Ovary (tissue), 9 donors: Measurements from ENCODE around the gene FOXP1. TPM values are rescaled to one million over a fixed set of nuclear protein-coding genes. Genes with fewer than 3 reads are reported as not detected.
A peak's percentile ranks its signal among the peaks of the same experiment; 100 is the strongest.

Experiments used
- DNase-seq, 5 donors: peaks; one replicate each; pipeline ENCODE4 v3.0.0-alpha.2; 2019 to 2020
- H3K27ac ChIP-seq, 2 donors: fragments of 200-600 bp; one replicate each; pipeline versions ENCODE4 v1.5.1 to v1.8.0; 2019 to 2022
- H3K27me3 ChIP-seq: fragments of 200-600 bp; one replicate; pipeline ENCODE4 v1.8.0; 2022
- H3K36me3 ChIP-seq: fragments of 200-600 bp; sonication (generic); one replicate; pipeline ENCODE4 v1.5.1; 2019
- H3K4me1 ChIP-seq: one replicate; pipeline ENCODE4 v1.8.1; 2013; ENCODE audit warnings: mild to moderate bottlenecking, moderate library complexity; ENCODE audit not compliant: insufficient read depth
- H3K4me3 ChIP-seq: fragments of 200-600 bp; sonication (generic); one replicate; pipeline ENCODE4 v1.5.1; 2017
- H3K9me3 ChIP-seq, 2 donors: fragments of 200-600 bp in 1 of 2; sonication (generic) in 1 of 2; one replicate each; pipeline versions ENCODE4 v1.5.1 to v1.8.1; 2013 to 2019; ENCODE audit warnings: mild to moderate bottlenecking in 1 of 2, moderate library complexity in 1 of 2
- EP300 ChIP-seq: sonication (generic); formaldehyde crosslinking; IDR thresholded peaks from one replicate; pipeline ENCODE4 v1.6.1; 2017; ENCODE audit warnings: antibody characterized with exemption
- POLR2A ChIP-seq: fragments of 450-650 bp; IDR thresholded peaks from one replicate; pipeline ENCODE4 v1.6.1; 2017; ENCODE audit warnings: antibody characterized with exemption, mild to moderate bottlenecking, moderate library complexity
- WGBS, 3 donors: extraction: QIAGEN DNeasy Blood & Tissue Kit in 1 of 3; methylation state at CpG; one replicate each; pipeline versions ENCODE4 v1.1.5 to v1.1.7; 2013 to 2017; 5-methylcytosine and 5-hydroxymethylcytosine counted together
- intact Hi-C, 4 donors: fragments of 100-400 bp; cut with DNase I; formaldehyde crosslinking; loops; one replicate each; pipeline versions ENCODE4 v1.11.0 to v1.15.1; 2022 to 2023
- polyA plus RNA-seq, 2 donors: library from polyadenylated mRNA; stranded (reverse); fragments of 200-250 nt in 1 of 2; fragments of 350-450 nt in 1 of 2; fragmentation: Illumina TruSeq in 1 of 2; extraction: RNeasy Lipid Tissue Mini Kit (QIAGEN cat#74804) in 1 of 2; gene quantifications; one replicate each; pipeline ENCODE4 v1.2.3, GENCODE V29; 2013 to 2014
- total RNA-seq, 7 donors: library from RNA; depleted of rRNA in 2 of 7; stranded (reverse); fragments of >200 nt in 2 of 7; fragmentation: NEBNext Ultra II Directional in 3 of 7; extraction: Animal tissue kit (Norgen Biotek cat#: 25700) in 3 of 7; gene quantifications; one replicate each; pipeline versions ENCODE4 v1.1.0 to v1.2.4, GENCODE V29; 2016 to 2023
- TF ChIP-seq, protein P1 (sequence below), 3 donors: fragments of 450-650 bp in 2 of 3; fragments of 200-600 bp in 1 of 3; IDR thresholded peaks; one replicate each; pipeline versions ENCODE4 v1.5.1 to v1.8.0; 2016 to 2022; ENCODE audit warnings: antibody characterized with exemption in 3 of 3, mild to moderate bottlenecking in 1 of 3
- donor health status: DM: no; HTN: no; CAD: no; lungs with moderate emphysema.
- donor health status: DM: no; HTN: no; CAD: no.
- donor health status: Bipolar disorder and iron deficiency.
- donor health status: DM: yes; HTN: yes; CAD: no.
- donor health status: DM: no; HTN: no; CAD: no.
- donor health status: DM: yes; HTN: yes; CAD: no.

FOXP1 gene
- total and polyA plus RNA-seq, 9 donors, result 31.7 to 126 (median 114) TPM

DNA sequence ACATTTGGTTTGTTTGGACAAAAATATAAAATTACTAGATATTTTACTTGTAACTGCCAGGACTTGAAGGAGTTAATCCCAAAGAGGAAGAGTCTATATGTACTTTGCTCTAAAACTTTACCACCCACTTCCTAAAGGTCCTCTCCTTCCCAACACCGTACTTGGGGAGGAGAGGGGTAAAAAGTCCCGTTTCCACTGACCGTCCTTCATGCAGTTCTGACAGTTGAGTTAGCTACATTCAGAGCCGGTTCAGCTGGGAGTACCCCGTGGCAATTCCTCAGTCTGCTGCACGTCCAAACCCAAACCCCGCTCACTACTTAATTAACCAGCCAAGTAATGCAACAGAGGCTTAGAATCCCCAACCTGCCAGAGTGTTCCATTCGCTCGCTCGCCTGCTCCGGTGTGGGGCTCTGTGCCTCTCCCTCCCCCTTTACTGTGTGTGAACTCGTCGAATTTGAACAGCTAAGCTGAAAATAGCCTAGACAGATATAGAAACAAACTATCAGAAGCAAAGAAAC lies 519.7 kb downstream of the FOXP1 start:
- TF ChIP-seq POLR2A, result no peak
- TF ChIP-seq EP300, result no peak
- TF ChIP-seq, protein P1, sequence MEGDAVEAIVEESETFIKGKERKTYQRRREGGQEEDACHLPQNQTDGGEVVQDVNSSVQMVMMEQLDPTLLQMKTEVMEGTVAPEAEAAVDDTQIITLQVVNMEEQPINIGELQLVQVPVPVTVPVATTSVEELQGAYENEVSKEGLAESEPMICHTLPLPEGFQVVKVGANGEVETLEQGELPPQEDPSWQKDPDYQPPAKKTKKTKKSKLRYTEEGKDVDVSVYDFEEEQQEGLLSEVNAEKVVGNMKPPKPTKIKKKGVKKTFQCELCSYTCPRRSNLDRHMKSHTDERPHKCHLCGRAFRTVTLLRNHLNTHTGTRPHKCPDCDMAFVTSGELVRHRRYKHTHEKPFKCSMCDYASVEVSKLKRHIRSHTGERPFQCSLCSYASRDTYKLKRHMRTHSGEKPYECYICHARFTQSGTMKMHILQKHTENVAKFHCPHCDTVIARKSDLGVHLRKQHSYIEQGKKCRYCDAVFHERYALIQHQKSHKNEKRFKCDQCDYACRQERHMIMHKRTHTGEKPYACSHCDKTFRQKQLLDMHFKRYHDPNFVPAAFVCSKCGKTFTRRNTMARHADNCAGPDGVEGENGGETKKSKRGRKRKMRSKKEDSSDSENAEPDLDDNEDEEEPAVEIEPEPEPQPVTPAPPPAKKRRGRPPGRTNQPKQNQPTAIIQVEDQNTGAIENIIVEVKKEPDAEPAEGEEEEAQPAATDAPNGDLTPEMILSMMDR (IDR thresholded peaks at IDR 0.05), result no peak
- no peaks in the 10 kb centered on the region for H3K36me3 ChIP-seq
- 0 to 1% (median 0%) methylated on average over 13 of the region's 13 CpGs for WGBS, 3 donors
- peak overlapping the region; percentile 96 to 97 for H3K27ac ChIP-seq
- no peaks in the 10 kb centered on the region for H3K27me3 ChIP-seq
- H3K9me3 ChIP-seq, result no peaks in the 10 kb centered on the region
- peaks cover 12% of the 10 kb centered on the region for H3K4me1 ChIP-seq
- intact Hi-C loops, result loop anchor here in 3 of 4 donors (10.0 kb wide), 3 partner anchors 61 to 521 kb away; partner anchors contain the start of gene FOXP1 (in 1 of the 3)
- DNase-seq, result peak in 4 of 5 donors; percentile 33 to 50 (median 42)
- peak overlapping the region; percentile 67 for H3K4me3 ChIP-seq

DNA sequence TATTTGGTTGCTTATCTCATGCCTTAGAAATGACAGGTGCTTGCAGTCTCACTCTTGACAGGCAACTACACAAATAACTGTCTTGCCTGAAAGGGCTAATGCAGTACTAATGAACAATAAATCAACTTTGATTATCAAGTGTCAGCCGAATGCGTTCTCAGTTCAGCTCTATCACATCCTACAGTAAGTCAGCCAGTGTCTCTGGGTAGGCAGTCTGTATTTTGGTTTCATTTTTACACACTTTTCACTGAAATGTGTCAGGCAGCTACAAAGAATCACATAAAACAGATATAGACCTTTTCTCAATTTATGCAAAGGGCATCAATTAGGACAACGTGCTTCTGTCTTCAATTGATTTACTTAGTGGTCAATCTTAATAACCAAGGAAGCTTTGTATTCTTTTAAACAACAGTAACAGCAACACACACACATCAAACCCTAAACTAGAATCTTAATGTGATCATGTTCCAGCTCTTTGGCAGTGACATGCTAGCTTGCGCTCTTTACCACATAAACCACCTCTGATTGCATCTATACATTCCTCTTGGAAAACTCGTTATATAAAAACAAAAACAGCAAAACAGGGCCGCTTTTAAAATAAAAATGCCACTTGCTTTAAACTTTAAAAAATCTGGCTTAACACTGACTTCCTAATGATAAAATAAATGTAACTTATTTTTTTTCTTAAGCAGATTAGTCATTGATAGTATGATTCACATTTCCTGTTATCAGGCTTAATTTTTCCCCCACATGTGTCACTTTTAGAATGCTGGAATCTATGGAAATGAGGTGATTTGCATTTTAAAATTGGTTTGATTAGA lies 520.4 kb downstream of the FOXP1 start:
- DNase-seq, result no peak
- no peaks in the 10 kb centered on the region for H3K36me3 ChIP-seq
- H3K27ac ChIP-seq, result peak overlapping the region; percentile 96 to 97
- 7 to 9% (median 9%) methylated on average over 6 of the region's 6 CpGs for WGBS, 3 donors
- no peaks in the 10 kb centered on the region for H3K9me3 ChIP-seq
- H3K4me1 ChIP-seq, result peaks cover 11% of the 10 kb centered on the region
- H3K27me3 ChIP-seq, result no peaks in the 10 kb centered on the region
- intact Hi-C loops, result loop anchor here in 3 of 4 donors (10.0 kb wide), 3 partner anchors 62 to 522 kb away; partner anchors contain the start of gene FOXP1 (in 1 of the 3)
- no peak for TF ChIP-seq POLR2A
- TF ChIP-seq EP300, result no peak
- TF ChIP-seq, protein P1 (IDR thresholded peaks at IDR 0.05), result no peak
- peak overlapping the region; percentile 67 for H3K4me3 ChIP-seq

DNA sequence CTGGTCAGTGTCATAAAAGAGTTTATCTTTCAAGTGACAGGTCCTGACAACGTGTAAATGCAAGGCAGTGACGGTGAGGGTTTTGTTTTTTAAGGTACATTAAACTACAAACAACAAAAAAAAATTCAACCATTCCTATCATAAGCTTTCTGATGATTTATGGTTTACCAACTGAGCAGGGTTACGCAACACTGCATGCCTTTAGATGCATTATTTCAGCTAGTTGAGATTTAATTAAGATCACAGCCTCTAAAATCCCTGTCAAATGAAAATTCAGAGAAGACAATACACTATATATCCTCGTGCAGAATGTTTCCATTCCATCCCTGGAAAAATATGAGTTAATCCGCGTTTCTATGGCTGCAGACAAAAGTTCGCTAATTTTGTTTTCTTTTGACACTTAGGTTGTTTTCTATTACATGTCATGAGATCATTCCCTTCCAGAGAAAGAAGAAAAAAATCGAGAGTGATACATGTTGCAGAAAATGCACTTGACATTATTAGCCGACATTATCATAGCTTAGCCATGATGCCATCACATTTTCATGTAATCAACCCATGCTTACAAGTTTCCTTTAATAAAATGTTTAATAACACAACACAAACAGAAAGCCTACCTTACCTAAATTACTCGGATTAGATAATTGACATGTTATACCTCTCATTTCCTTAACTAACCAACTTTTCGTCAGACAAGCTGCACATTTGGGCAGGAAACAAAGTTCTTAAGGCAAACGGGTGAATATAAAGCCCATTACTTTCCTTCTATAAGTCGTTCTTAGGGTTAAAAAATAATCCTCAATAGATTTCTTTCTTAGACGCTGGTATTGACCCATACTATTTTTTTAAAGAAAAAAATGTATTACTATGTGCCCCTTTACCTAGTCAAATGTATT lies 521.2 kb downstream of the FOXP1 start:
- Histone ChIP-seq H3K27me3 (no peaks in the 10 kb centered on the region), H3K27ac (peak overlapping the region; percentile 18 to 97), H3K4me3 (peak overlapping the region; percentile 67), H3K4me1 (peaks cover 11% of the 10 kb centered on the region), H3K9me3 (no peaks in the 10 kb centered on the region), H3K36me3 (no peaks in the 10 kb centered on the region)
- WGBS, 3 donors, result 10 to 22% (median 13%) methylated on average over 14 of the region's 14 CpGs
- DNase-seq, result no peak
- intact Hi-C loops, result loop anchor here in 3 of 4 donors (10.0 kb wide), 3 partner anchors 63 to 523 kb away; partner anchors contain the start of gene FOXP1 (in 1 of the 3)
- no peak for TF ChIP-seq EP300
- TF ChIP-seq, protein P1 (IDR thresholded peaks at IDR 0.05), result no peak
- TF ChIP-seq POLR2A, result no peak

DNA sequence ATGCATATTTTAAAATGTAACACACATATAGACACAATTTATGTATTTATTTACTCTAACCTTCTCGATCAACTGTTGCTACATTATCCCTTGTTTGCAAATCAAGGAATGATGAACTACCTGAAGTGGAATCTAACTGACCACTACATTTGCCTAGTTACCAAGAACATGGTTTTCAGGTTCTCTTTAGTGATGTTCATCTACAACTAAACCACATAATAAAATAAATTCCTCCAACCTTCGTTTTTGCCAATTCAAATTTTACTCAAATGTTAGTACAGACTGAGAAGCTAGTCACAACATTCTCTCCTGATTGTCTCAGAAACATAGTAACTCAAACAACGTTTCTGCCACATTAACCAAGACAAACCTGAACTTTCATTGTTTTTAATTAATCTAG lies 521.9 kb downstream of the FOXP1 start:
- peak overlapping the region; percentile 67 for H3K4me3 ChIP-seq

More for the DNA sequence above, 521.9 kb downstream of the FOXP1 start:
- no peak for DNase-seq
- no peak for TF ChIP-seq POLR2A
- TF ChIP-seq, protein P1 (IDR thresholded peaks at IDR 0.05), result no peak
- TF ChIP-seq EP300, result no peak
- Histone ChIP-seq H3K27me3 (no peaks in the 10 kb centered on the region), H3K36me3 (no peaks in the 10 kb centered on the region), H3K27ac (peak overlapping the region; percentile 18 to 97), H3K9me3 (no peaks in the 10 kb centered on the region), H3K4me1 (peaks cover 8% of the 10 kb centered on the region)
- 10 to 25% (median 15%) methylated on average over 3 of the region's 3 CpGs for WGBS, 3 donors
- intact Hi-C loops, result loop anchor here in 3 of 4 donors (10.0 kb wide), 3 partner anchors 63 to 523 kb away; partner anchors contain the start of gene FOXP1 (in 1 of the 3)
